NCI-H2107 (cell line): ENCODE measurements around the gene CRYGD.

Source experiments
- DNase-seq: peaks from one replicate; lab custom pipeline; 2025; lab: John Stamatoyannopoulos, UW

The CRYGD gene

GRCh38 chr2:208083807-208084206, 40.5 kb downstream of the CRYGD start:
- no peak for DNase-seq

- DNase-seq: no peak
These were observed 47.0 kb downstream of the CRYGD start for GRCh38 chr2:208077276-208077675.

GRCh38 chr2:208074610-208075356, 49.5 kb downstream of the CRYGD start:
- DNase-seq: no peak

DNA sequence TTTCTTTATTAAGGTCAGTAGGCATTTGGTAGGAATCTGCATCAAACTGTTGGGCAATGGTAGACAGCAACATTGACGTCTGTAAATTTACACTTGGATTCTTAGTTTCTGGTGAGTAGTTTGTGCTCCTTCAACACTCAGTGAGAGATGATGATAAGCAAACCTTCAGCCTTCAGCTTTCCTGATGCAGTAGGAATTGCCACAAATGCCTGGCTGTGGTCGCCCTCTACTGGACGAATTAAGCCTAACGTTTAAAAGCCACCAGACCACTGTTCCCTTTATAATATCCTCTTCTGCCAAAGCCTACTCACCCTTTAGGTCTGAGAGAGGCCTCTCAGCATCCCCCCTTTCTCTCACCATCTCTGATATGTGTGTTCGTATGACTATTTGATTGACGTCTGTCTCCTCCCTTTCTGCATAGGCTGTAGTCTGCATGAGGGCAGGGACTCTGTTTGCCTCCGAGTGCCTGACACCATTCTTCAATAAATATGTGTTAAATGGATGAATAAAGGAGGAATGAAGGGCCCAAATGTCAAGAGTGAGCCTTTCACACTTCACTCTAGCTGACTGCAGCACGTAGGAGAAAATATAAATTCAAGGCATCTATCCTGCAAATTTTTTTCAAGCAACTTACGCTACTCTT, 52.0 kb downstream of the CRYGD start:
- no peak for DNase-seq
